T-cell (primary cell): ENCODE data around the gene PLXDC1. TPM values are rescaled to one million over a fixed set of nuclear protein-coding genes. Genes with fewer than 3 reads are reported as not detected.

Experiments used
- ATAC-seq, 4 experiments: fragments of 200-7000 bp in 3 of 4; fragments of 150-1000 bp in 1 of 4; cut with Tn5 transposase; replicated peaks in 1 of 4; 1 replicate in 3 of 4; 2 replicates in 1 of 4; pipeline ENCODE4 v1.10.0; 2021; ENCODE audit warnings: moderate library complexity in 3 of 4, mild to moderate bottlenecking in 2 of 4, moderate number of reproducible peaks in 1 of 4
- CTCF ChIA-PET, 2 donors: fragments of 300-600 bp; sonication (Branson Sonifier 250); formaldehyde crosslinking; loops; one replicate each; lab custom pipeline; 2022; ENCODE audit warnings: antibody characterized with exemption in 2 of 2; lab: Charles Lee
- POLR2A ChIA-PET, 2 donors: fragments of 300-600 bp; sonication (Branson Sonifier 250); formaldehyde crosslinking; loops; one replicate each; lab custom pipeline; 2022; ENCODE audit warnings: antibody characterized with exemption in 2 of 2; lab: Charles Lee
- DNase-seq, 35 experiments: peaks; one replicate each; pipeline versions ENCODE4 v3.0.0 to v3.0.0-alpha.2; 2013 to 2023
- H3K27ac ChIP-seq: one replicate; pipeline ENCODE4 v1.5.1; 2013; ENCODE audit warnings: low read length
- H3K27me3 ChIP-seq, 2 experiments: replicated peaks in 1 of 2; 1 replicate in 1 of 2; 2 replicates in 1 of 2; pipeline versions ENCODE4 v1.6.1 to v1.7.0; 2013; ENCODE audit warnings: low read length in 1 of 2, mixed read lengths in 1 of 2; ENCODE audit not compliant: control insufficient read depth in 2 of 2, insufficient read depth in 2 of 2; ENCODE audit errors: extremely low read depth in 1 of 2
- H3K36me3 ChIP-seq, 2 donors: 1 replicate in 1 of 2; 2 replicates in 1 of 2; pipeline versions ENCODE4 v1.6.1 to v1.7.0; 2013; ENCODE audit warnings: low read length in 1 of 2; ENCODE audit not compliant: control insufficient read depth in 2 of 2, insufficient read depth in 1 of 2; ENCODE audit errors: extremely low read depth in 1 of 2
- H3K4me1 ChIP-seq, 2 experiments: 1 replicate in 1 of 2; 2 replicates in 1 of 2; pipeline versions ENCODE4 v1.6.1 to v1.7.0; 2013; ENCODE audit warnings: low read length in 2 of 2, mixed read lengths in 1 of 2; ENCODE audit not compliant: insufficient read depth in 2 of 2, control insufficient read depth in 1 of 2; ENCODE audit errors: extremely low read depth in 1 of 2
- H3K4me3 ChIP-seq, 2 donors: 1 replicate in 1 of 2; 2 replicates in 1 of 2; pipeline versions ENCODE4 v1.5.1 to v1.7.0; 2013; ENCODE audit warnings: mild to moderate bottlenecking in 2 of 2, low read length in 1 of 2, moderate library complexity in 1 of 2; ENCODE audit not compliant: control insufficient read depth in 1 of 2; ENCODE audit errors: extremely low read depth in 1 of 2
- H3K9me3 ChIP-seq: 2 replicates; pipeline ENCODE4 v1.7.0; 2013
- H3K27ac Mint-ChIP-seq, 2 donors: one replicate each; pipeline ENCODE4 v1.8.0; 2020 to 2021; ENCODE audit warnings: mild to moderate bottlenecking in 2 of 2, mixed read lengths in 2 of 2
- H3K27me3 Mint-ChIP-seq, 2 donors: one replicate each; pipeline ENCODE4 v1.8.0; 2021 to 2022; ENCODE audit warnings: mixed read lengths in 2 of 2
- H3K36me3 Mint-ChIP-seq: one replicate; pipeline ENCODE4 v1.8.0; 2021; ENCODE audit warnings: mixed read lengths
- H3K4me1 Mint-ChIP-seq, 3 donors: one replicate each; pipeline ENCODE4 v1.8.0; 2020 to 2022; ENCODE audit warnings: mixed read lengths in 3 of 3, mild to moderate bottlenecking in 1 of 3
- H3K4me3 Mint-ChIP-seq, 3 donors: one replicate each; pipeline ENCODE4 v1.8.0; 2020 to 2022; ENCODE audit warnings: mild to moderate bottlenecking in 3 of 3, mixed read lengths in 3 of 3, moderate library complexity in 3 of 3
- H3K9me3 Mint-ChIP-seq, 3 donors: one replicate each; pipeline ENCODE4 v1.8.0; 2020 to 2022; ENCODE audit warnings: mixed read lengths in 3 of 3
- WGBS: methylation state at CpG from one replicate; pipeline ENCODE4 v1.1.5; 2013; ENCODE audit warnings: missing lambda C conversion rate; ENCODE audit not compliant: insufficient coverage; 5-methylcytosine and 5-hydroxymethylcytosine counted together
- total RNA-seq, 35 experiments: library from RNA in 6 of 35; stranded (reverse) in 6 of 35; fragments of 120-200 nt in 1 of 35; gene quantifications; one replicate each; pipeline versions ENCODE4 v1.2.1 to v1.2.4 and lab custom pipeline; 2013 to 2026

The PLXDC1 gene
- total RNA-seq, 5 donors from 2014 or later (not counting 1 experiment from before 2014, with no cell fraction given), result 6.3 to 74.9 (median 13.9) TPM

- peaks cover 14 to 44% of the 10 kb centered on the region in 2 experiments for H3K4me1 ChIP-seq
- CTCF ChIA-PET, result interaction anchor here in 1 of 2 donors (0.5 kb wide), 1 partner anchor 215 kb away, joined by 4 read pairs; no protein-coding TSS in a partner anchor
- H3K4me1 Mint-ChIP-seq, result peaks cover 36 to 40% (median 37%) of the 10 kb centered on the region in 3 donors
- H3K9me3 Mint-ChIP-seq, result no peaks in the 10 kb centered on the region
- ATAC-seq, result no peak
- WGBS, result 93% methylated on average over 12 of the region's 20 CpGs
- POLR2A ChIA-PET, result no interaction called here
- no peaks in the 10 kb centered on the region for H3K27me3 Mint-ChIP-seq
- H3K27me3 ChIP-seq, result no peaks in the 10 kb centered on the region
- no peak overlapping the region for H3K4me3 ChIP-seq
- no peak for DNase-seq
- H3K27ac Mint-ChIP-seq, result peak overlapping the region; percentile 46 to 64
- peaks cover 0 to 21% of the 10 kb centered on the region in 2 donors for H3K36me3 ChIP-seq
- H3K36me3 Mint-ChIP-seq, result peaks cover 8% of the 10 kb centered on the region
- H3K9me3 ChIP-seq, result no peaks in the 10 kb centered on the region
- peak overlapping the region in 1 of 3 donors; percentile 99 for H3K4me3 Mint-ChIP-seq
- H3K27ac ChIP-seq, result no peak overlapping the region
Observed at GRCh38 chr17:39194089-39194984, 42.9 kb upstream of the PLXDC1 start.

- ChIA-PET CTCF (interaction anchor here in 1 of 2 donors (0.5 kb wide), 1 partner anchor 26 kb away, joined by 3 read pairs; no protein-coding TSS in a partner anchor), POLR2A (no interaction called here)
- DNase-seq (no peak), ATAC-seq (no peak)
- H3K27me3 ChIP-seq, result no peaks in the 10 kb centered on the region
- peaks cover 8% of the 10 kb centered on the region for H3K36me3 Mint-ChIP-seq
- WGBS, result 82% methylated on average over 4 of the region's 10 CpGs
- no peak overlapping the region for H3K4me3 Mint-ChIP-seq
- H3K9me3 Mint-ChIP-seq, result no peaks in the 10 kb centered on the region
- H3K27ac Mint-ChIP-seq, result no peak overlapping the region
- peaks cover 28 to 33% (median 28%) of the 10 kb centered on the region in 3 donors for H3K4me1 Mint-ChIP-seq
- peaks cover 8 to 35% of the 10 kb centered on the region in 2 experiments for H3K4me1 ChIP-seq
- H3K36me3 ChIP-seq, result peaks cover 0 to 24% of the 10 kb centered on the region in 2 donors
- no peak overlapping the region for H3K4me3 ChIP-seq
- H3K27ac ChIP-seq, result no peak overlapping the region
- no peaks in the 10 kb centered on the region for H3K27me3 Mint-ChIP-seq
- H3K9me3 ChIP-seq, result no peaks in the 10 kb centered on the region
Observed at GRCh38 chr17:39193346-39193745, 41.9 kb upstream of the PLXDC1 start.

DNA sequence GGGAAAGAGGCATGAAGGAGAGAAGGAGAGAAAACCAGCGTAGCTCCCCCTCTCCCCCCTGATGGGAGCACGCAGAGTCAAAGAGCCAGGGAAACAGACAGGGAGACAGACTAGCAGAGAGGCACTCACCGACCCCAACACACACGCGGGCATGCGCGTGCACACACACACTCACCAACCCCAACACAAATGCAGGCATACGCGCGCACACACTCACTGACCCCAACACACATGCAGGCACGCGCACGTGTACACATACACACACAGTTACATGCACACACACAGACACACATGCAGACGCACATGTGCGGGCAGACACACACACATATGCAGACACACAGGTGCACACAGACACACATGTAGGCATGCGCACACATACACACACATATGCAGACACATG lies 41.5 kb upstream of the PLXDC1 start:
- H3K4me1 Mint-ChIP-seq, result peaks cover 24 to 30% (median 24%) of the 10 kb centered on the region in 3 donors

GRCh38 chr17:39191750-39192510 lies 40.5 kb upstream of the PLXDC1 start:
- Histone ChIP-seq H3K9me3 (no peaks in the 10 kb centered on the region), H3K27me3 (no peaks in the 10 kb centered on the region), H3K4me3 (no peak overlapping the region), H3K4me1 (peaks cover 6 to 23% of the 10 kb centered on the region in 2 experiments), H3K36me3 (peaks cover 6 to 31% of the 10 kb centered on the region in 2 donors), H3K27ac (no peak overlapping the region)
- no peak for DNase-seq
- H3K4me3 Mint-ChIP-seq, result no peak overlapping the region
- no peaks in the 10 kb centered on the region for H3K27me3 Mint-ChIP-seq
- peaks cover 12% of the 10 kb centered on the region for H3K36me3 Mint-ChIP-seq
- CTCF ChIA-PET, result no interaction called here
- POLR2A ChIA-PET, result no interaction called here
- no peaks in the 10 kb centered on the region for H3K9me3 Mint-ChIP-seq
- no peak overlapping the region for H3K27ac Mint-ChIP-seq
- peaks cover 23 to 30% (median 24%) of the 10 kb centered on the region in 3 donors for H3K4me1 Mint-ChIP-seq
- no peak for ATAC-seq
- 86% methylated on average over 9 of the region's 9 CpGs for WGBS

More for the DNA sequence above, 41.5 kb upstream of the PLXDC1 start:
- no peak overlapping the region for H3K4me3 Mint-ChIP-seq
- no peaks in the 10 kb centered on the region for H3K27me3 Mint-ChIP-seq
- POLR2A ChIA-PET, result interaction anchor here in 1 of 2 donors (0.5 kb wide), 1 partner anchor 234 kb away, joined by 3 read pairs; no protein-coding TSS in a partner anchor
- H3K27ac Mint-ChIP-seq, result peak overlapping the region in 1 of 2 donors; percentile 23
- Histone ChIP-seq H3K9me3 (no peaks in the 10 kb centered on the region), H3K4me3 (no peak overlapping the region), H3K36me3 (peaks cover 0 to 25% of the 10 kb centered on the region in 2 donors), H3K27me3 (no peaks in the 10 kb centered on the region), H3K27ac (no peak overlapping the region), H3K4me1 (peaks cover 6 to 30% of the 10 kb centered on the region in 2 experiments)
- H3K9me3 Mint-ChIP-seq, result no peaks in the 10 kb centered on the region
- no peak for ATAC-seq
- CTCF ChIA-PET, result interaction anchor here in 1 of 2 donors (0.5 kb wide), 1 partner anchor 25 kb away, joined by 3 read pairs; no protein-coding TSS in a partner anchor
- peaks cover 8% of the 10 kb centered on the region for H3K36me3 Mint-ChIP-seq
- WGBS, result over 99% methylated on average over 14 of the region's 16 CpGs
- no peak for DNase-seq

- H3K27ac Mint-ChIP-seq, result no peak overlapping the region
Observed at GRCh38 chr17:39187152-39187830, 35.9 kb upstream of the PLXDC1 start.

More at GRCh38 chr17:39187152-39187830, 35.9 kb upstream of the PLXDC1 start:
- no peak overlapping the region for H3K4me3 Mint-ChIP-seq
- no peak for DNase-seq
- WGBS, result 83% methylated on average over 4 of the region's 9 CpGs
- Histone ChIP-seq H3K4me1 (no peaks in the 10 kb centered on the region), H3K27me3 (no peaks in the 10 kb centered on the region), H3K27ac (no peak overlapping the region), H3K36me3 (peaks cover 12 to 57% of the 10 kb centered on the region in 2 donors), H3K9me3 (no peaks in the 10 kb centered on the region), H3K4me3 (no peak overlapping the region)
- CTCF ChIA-PET, result no interaction called here
- no peaks in the 10 kb centered on the region for H3K9me3 Mint-ChIP-seq
- peaks cover 27% of the 10 kb centered on the region for H3K36me3 Mint-ChIP-seq
- POLR2A ChIA-PET, result no interaction called here
- H3K27me3 Mint-ChIP-seq, result no peaks in the 10 kb centered on the region
- H3K4me1 Mint-ChIP-seq, result peaks cover 0 to 3% (median 0%) of the 10 kb centered on the region in 3 donors
- no peak for ATAC-seq
